Hematopoietic multipotent progenitor cell treated with erythropoietin and hydrocortisone succinate and interleukin-3 and kit ligand, for 6 days (in vitro differentiated cells): ENCODE data around the gene KLRC2.
"Not testable (repeated sequence)": the region's sequence is repeated elsewhere in the genome, so short reads cannot be mapped to it uniquely, and the experiment has no call there.

ENCODE experiments used
- DNase-seq: peaks from one replicate; pipeline ENCODE4 v3.0.0-alpha.2; 2015

Gene KLRC2

GRCh38 chr12:10404798-10405197 lies 31.0 kb downstream of the KLRC2 start:
- DNase-seq: no peak

DNA sequence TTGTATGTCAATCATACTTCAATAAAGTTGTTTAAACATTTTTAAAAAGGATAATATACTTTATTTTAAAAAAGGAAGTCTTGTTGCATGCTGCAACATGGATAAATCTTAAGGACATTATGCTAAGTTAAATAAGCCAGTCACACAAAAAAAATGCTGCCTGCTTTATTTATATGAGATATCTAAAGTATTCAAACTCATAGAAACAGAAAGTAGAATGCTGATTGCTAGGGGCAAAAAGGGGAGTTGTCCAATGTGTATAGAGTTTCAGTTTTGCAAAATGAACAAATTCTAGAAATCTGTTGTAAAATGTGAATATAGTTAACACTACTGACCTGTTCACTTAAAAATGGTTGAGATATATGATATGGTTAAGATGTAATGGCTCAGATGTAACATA lies 35.0 kb downstream of the KLRC2 start:
- DNase-seq: no peak

- DNase-seq: no peak
Observed at GRCh38 chr12:10398168-10398567, 37.6 kb downstream of the KLRC2 start.

GRCh38 chr12:10397296-10397695 lies 38.5 kb downstream of the KLRC2 start:
- no peak for DNase-seq

- DNase-seq: not testable (repeated sequence)
Observed at GRCh38 chr12:10396176-10396575, 39.6 kb downstream of the KLRC2 start.

- DNase-seq: peak; percentile 42
Observed at GRCh38 chr12:10395390-10395998, 40.3 kb downstream of the KLRC2 start.

GRCh38 chr12:10394531-10395152 lies 41.2 kb downstream of the KLRC2 start:
- DNase-seq: not testable (repeated sequence)

GRCh38 chr12:10393291-10393690 lies 42.5 kb downstream of the KLRC2 start:
- no peak for DNase-seq

GRCh38 chr12:10392394-10392930 lies 43.3 kb downstream of the KLRC2 start:
- peak; percentile 90 for DNase-seq

DNA sequence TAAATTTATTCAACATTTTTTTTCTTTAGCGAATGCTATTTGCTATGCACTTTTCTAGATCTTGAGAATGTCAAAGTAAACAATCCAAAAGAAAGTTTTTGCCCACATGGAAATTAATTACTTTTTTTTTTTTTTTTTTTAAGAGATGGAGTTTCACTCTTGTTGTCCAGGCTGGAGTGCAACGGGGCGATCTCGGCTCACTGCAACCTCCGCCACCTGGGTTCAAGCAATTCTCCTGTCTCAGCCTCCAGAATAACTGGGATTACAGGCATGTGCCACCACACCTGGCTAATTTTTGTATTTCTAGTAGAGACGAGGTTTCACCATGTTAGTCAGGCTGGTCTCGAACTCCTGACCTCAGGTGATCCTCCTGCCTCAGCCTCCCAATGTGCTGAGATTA lies 44.8 kb downstream of the KLRC2 start:
- DNase-seq: not testable (repeated sequence)

GRCh38 chr12:10389904-10390303 lies 45.9 kb downstream of the KLRC2 start, which contains the start of gene KLRK1:
KLRK1 (minus strand) TSS chr12:10390041; CDS start chr12:10388810, 1,231 bp downstream.
- no peak for DNase-seq

DNA sequence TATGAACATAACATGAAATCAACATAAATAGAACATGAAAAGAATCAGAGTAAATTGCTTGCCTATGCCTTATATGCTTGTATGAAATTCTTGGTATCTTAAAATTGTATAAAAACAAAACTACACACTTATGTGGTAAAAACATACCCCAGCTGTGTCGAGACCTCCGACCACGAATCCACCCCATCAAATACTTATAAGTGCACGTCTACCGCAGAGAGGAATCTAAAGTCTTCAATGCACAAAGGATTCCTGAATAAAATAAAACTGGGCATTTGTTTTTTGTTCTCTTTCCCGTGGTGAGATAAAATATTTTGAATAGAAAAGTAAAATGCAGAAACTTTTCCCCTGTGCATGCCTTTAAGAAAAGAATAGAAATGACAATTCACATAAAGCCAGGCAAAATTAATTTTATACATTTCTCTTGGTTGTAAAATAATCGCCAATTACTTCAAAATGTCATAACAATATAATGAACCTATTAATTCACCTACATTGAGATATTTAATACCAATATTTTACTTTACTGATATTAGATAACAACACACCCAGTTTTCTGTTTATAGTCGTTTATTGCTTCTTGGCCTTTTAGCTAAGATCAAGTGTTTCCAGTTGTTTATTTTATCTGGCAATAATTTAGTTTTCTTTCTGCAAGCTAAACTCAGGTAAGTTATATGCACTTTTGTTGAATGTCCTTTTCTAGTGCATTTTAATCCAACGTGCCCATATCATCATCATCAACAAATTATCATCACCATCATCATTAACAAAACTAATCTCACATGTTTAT lies 47.0 kb downstream of the KLRC2 start:
- DNase-seq: no peak

- DNase-seq: not testable (repeated sequence)
Observed at GRCh38 chr12:10387498-10387897, 48.3 kb downstream of the KLRC2 start.

GRCh38 chr12:10386857-10387256 lies 49.0 kb downstream of the KLRC2 start:
- DNase-seq: no peak

GRCh38 chr12:10385166-10385613 lies 50.6 kb downstream of the KLRC2 start:
- DNase-seq: no peak

DNA sequence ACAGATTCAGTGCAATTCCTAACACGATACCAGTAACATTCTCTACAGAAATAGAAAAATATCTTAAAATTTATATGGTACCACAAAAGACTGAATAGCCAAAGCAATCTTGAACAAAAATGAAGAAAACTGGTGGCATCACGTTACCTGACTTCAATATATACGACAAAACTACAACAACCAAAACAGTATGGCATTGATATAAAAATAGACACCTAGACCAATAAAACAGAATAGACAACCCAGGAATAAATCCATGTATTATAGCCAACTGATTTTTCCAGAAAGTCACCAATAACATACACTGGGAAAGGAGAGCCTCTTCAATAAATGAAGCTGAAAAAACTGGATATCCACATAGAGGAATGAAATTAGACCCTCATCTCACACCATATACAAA lies 51.6 kb downstream of the KLRC2 start:
- no peak for DNase-seq

GRCh38 chr12:10381928-10382628 lies 53.7 kb downstream of the KLRC2 start:
- no peak for DNase-seq
